HG02759 (cell line): ENCODE results near the gene AADACL4.

Experiments
- ATAC-seq: cut with Tn5 transposase; IDR thresholded peaks from one replicate; pipeline ENCODE4 v1.9.1; 2021; ENCODE audit warnings: mild to moderate bottlenecking, moderate library complexity; ENCODE audit not compliant: unreplicated experiment

Gene AADACL4

DNA sequence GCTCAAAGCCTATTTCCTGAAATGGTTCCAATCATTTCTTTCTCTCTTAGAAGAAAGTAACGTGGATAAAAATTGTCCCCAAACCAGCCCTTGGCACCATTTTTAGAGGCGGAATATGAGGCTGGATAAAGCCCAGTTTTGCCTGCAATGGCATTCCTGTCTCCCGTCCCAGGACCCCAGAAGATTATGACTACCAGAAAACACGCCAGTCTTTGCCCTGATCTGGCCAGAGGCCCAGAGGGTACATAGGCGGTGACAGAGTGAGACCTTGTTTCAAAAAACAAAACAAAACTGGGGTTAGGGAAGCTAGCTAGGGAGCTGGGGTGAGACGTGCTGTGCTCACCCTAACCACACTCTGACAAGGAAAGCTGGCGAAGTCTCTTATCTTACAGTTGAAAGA lies at the start of gene AADACL4:
Gene AADACL4 (plus strand): TSS at position 301 of the 400 bp plus-strand sequence. CDS start 462 bp downstream, outside the sequence.
- ATAC-seq, result no peak

DNA sequence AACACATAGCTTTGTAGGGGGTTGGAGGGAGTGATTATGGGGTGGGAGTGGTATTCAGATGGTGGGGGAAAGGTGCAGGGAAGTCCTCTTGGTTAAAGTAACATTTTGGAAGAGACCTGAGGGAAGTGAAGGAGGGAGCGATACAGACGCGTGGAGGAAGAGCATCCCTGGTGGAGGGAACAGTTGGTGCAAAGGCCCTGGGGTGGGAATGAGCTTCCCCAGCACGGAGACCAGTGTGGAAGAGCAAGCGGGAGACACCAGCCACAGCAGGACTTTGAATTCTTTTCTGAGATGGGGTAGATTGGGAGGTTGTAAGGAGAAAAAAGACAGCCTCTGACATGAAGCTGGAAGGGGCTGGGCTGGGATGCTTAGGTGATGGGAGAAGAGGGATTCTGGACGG lies 49.4 kb upstream of the AADACL4 start:
- no peak for ATAC-seq

DNA sequence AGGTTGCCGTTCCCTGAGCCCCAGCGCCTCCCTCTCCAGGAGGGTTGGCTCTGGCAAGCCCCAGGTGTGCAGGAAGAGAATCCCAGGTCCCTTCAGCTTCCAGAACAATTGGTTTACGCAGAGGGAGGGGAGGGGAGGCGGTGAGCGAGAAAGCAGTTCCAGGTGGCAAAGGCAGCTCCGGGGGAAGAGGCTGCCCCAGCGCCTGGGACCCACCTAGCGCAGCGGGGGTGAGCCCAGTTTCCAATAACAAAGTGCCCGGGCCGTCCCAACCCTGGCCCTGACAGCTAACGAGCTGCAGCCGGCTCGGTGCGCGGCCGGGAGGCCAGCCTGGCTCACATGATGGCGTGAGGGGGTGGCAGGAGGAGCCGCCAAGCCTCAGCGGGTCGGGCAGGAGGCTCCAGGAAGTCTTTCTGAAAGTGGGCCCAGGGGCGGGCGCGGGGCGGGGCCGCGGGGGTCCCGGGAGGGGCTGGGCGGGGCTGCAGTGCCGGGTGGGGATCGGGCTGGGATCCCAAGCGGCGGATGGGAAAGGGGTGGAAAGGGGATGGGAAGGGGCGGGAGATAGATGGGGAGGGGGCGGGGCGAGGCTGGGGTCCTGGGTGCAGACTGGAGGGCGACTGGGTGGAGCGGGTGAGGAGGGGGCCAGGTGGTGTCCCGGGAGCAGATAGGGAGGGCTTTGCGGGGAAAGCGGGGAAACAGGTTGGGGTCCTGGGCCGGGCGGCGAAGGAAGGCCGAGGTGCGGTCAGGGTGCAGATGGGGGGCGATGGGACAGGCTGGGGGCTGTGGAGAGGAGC lies 48.7 kb upstream of the AADACL4 start:
- ATAC-seq, result no peak

DNA sequence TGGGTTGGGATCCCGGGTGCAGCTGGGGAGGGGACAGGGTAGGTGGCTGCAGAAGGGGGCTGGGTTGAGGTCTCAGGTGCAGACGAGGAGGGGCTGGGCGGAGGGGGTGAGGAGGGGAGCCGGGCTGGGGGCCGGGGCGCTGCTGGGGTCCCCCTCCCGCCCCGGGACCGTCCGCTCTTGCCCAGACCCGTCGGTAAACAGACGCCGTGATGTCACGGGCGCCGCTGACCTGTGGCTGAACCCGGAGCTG lies 48.2 kb upstream of the AADACL4 start:
- ATAC-seq, result no peak

DNA sequence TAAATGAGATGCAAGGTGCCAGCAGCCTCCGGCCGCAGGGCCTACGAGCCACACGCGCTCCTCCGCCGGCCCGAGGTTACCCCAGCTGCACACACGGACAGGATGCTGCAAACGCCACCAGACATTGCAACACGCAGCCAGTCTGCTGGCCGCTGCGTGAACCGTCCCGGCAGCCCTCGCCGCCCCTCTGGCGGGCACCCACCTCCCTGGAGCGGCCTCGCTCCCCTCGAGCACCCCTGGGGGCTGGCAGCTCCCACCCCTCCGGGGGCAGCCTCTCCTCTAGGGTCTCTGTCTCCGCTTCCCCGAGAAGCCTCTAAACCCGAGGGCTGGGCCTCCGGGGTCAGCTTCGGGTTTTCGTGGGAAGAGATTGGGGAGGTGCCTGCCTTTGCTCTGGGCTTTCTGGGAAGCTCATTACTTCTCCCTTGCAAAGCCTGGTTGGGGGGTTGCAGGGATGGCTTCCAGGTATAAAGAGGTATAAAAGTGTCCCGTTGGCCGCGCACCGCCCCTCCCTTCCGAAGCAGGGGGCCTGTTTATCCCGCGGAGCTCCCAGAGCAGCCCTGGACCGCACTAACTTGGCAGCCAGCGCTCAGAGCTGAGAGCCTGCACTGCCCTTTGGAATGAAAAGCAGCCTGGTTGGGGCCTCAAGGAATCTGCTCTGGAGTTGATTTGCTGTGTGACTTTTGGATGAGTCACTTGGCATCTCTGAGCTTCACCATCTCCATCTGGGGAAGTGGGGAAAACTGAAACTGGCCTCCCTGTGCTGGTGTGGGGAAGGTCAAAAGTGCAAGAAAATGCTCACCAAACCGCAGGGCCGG lies 47.7 kb upstream of the AADACL4 start:
- peak; percentile 56 for ATAC-seq

DNA sequence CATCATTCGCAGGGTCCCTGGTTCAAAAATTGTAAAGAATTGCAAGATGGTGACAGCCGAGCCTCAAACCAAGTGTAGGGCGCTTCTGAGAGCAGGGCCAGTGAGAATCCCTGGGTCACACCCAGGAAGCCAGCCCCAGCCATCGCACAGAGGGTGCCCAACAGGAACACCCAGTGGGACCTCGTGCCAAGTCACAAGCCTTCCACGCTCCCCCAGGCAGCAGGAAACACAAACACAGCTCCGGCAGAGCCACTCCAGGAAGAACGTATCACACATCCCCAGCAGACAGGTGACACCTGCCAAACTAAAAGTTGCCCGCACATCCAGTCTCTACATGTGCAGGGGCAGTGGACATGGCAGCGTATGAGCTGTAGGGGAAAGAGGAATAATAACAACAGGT lies 46.1 kb upstream of the AADACL4 start:
- no peak for ATAC-seq

DNA sequence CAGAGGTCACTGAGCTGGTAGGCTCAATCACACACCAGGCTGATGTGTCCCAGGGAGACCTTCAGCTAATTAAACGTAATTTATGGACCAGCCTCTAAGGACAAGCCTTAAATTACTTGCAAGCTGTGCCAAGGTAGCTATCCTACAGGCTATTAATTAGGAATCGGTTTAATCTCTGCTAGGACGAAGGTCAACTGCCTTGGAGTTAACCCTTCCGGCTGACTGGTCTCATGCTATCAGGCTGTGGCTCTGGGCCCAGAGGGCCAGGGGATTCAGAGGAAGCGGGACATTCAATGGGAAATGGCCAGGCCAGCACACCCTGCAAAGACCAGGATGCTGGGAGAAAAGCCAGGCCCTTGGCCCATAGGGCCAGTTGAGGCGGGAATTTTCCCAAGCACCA lies 44.9 kb upstream of the AADACL4 start:
- ATAC-seq, result no peak

DNA sequence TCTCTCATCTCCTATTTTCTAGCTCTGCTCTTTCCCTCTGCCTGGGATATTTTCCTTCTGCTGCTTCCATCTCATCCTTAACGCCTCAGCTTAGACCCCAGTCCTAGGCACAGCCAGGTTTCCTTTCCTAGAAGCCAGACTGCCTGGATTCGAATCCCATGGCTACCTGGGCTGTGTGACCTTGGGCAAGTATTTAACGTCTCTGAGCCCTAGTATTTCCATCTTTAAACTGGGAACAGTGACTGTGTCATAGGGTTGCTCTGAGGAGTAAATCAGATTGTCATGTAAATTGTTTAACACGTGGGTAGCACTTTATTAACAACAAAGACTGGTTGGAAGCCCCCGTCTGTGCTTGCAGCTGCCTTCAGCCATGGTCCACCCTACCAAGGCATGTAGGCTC lies 44.2 kb upstream of the AADACL4 start:
- ATAC-seq, result no peak

DNA sequence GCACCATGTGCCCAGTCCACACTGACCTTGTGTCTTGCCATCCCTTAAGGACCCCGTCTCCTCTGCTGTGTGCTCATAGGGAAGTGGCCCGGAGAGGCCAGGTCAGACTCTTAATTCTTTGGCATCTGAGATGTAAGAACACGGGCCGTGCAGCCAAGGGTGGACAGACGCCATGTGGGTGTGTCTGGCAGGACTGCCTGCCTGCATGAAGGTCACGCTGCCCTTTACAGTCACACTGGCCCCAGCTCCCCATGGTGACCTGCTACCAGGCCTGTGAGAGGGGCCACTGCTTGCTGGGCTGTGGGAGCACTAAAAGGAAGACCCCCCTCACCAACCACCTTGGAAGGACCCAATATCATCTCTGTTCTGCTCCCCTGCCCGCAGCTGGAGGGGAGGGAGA lies 43.5 kb upstream of the AADACL4 start:
- no peak for ATAC-seq

DNA sequence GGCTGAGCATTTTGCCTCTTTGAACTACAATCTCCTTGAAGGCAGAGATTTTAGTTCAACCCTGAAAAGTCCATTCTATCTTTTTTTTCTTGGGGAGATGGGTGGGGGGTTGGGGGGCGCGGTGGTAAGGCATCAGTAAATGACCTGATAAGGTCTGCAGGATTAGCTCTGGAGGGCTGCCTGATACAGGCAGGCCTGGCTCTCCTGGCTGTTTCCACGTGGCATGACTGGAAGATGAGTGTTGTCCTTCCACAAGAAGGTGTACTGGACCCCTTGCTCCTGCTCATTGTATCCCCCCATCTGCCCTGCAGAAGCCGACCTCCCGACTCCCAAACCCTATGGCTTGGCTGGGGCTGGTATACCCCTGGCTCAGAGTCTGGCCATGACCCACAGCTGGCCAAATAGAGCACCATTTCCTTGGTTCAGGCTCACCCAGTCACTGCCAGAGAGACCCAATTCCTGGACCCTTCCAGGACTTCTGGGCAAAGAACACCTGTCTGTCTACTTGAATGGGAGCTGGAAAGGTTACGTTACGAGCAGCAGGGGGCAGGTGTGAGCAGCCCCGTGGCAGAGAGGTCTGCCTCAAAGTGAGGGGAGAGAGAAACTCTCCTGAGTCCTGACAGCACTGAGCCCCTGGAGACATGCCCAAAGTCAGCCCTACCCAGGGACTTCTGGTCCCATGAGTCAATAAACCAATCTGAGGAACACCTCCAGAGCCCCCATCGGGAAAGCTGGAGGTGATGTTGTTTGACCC lies 42.8 kb upstream of the AADACL4 start:
- no peak for ATAC-seq

DNA sequence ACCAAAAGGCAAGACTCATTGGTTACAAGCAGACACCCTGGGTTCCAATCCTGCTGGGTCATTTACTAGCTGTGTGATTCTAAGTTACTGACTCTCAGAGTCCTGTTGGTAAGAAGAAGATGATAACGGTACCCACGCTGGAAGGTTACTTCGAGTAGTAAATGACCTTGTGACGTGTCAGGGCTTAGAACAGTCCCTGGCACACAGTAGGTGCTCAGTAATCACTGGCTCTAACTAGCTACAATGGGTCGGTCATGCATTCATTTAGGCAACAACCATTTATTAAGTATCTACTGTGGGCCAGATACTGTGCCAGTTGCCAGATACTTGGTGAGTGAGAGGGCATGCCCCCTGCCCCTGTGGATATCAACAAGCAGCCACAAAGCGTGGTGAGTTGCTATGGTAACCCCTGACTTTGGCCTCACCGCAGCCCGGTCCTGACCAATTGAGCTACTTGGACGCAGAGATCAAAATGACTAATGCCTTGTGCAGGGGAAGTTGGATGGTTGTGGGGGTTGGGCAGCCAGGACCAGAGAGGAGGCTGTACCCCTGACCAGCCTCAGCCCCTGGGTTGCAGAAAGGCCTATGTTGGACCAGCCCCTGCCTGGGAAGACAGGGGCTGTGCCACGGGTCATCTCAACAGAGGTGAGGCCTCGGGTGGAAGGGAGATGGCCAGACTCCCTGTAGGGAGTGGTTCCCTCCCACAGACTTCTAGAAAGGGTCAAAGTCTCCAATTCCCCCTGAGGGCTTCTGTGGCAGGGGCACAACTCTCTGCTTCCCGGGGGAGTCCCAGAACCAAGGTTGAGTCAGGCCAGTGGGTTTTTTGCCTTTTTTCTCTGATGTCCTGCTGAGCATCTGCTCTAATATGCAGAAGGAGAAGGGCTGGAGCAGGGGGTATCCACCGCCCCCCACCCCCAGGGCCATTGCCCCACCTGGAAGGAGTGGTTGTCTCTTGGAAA lies 41.9 kb upstream of the AADACL4 start:
- ATAC-seq, result peak; percentile 54

DNA sequence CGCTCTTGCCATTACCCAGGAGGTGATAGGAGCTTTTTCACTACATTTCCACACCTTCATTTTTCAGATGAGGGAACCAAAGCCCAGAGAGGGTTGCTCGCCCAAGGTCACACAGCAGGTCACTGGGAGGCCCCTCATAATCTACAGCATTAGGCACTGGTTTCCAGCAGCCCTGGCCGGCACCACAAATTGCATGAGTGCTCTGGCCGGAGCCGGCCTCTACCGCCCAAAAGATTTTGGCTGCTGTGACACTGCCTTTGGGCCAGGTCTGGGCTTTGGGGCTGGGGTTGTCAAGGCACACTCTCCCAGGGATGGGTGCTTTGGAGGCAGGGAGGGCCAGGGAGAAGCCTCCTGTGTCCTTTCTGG lies 41.2 kb upstream of the AADACL4 start:
- no peak for ATAC-seq

DNA sequence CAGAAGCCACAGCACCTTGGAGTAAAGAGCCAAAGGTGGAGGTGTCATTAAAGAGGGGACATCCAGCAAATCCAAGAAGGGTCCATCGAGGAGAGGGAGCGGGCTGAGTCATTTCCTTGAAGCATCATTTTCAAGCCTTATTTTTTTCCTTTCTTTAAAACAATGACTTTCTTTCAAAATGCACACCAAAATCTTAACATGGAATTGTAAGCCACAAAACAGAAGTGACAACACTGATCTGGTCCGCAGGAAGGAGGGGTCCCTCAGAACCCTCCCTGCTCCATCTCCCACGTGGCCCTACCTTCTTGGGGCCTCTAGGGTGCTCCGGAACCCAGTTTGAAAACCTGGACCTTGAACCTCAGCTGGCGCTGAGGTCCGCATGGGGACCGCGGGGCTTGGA lies 40.7 kb upstream of the AADACL4 start:
- ATAC-seq, result no peak

DNA sequence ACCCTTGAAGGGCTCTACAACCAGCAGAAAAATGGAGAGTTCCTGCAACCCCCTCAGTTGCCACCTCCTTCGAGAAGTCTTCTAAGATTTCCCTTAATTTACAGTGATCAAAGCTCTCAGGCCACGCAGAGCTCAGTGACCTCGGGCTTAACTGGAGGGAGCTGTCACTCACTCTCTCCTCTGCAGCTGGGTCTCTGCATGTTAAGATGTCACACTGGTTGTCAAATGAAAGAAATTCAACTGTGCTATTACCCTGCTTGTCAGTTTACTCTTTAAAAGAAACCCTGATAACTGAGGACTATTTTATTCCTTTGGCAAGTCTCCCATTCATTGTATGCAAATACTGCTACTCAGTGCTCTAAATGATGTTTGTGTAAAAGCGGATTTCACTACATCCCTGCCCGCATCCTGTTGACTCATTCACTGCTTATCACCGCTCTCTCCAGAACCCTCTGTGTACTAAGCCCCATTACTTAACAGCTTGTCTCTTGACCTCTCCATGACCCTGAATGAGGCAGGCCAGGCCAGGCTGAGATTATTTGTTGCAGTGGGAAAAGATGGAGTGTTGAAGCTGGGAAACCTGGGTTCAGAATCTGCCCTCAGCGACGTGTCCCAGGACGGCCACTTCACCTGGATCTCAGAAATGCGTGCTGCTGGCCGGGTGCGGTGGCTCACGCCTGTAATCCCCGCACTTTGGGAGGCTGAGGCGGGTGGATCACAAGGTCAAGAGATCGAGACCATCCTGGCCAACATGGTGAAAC lies 39.6 kb upstream of the AADACL4 start:
- no peak for ATAC-seq

DNA sequence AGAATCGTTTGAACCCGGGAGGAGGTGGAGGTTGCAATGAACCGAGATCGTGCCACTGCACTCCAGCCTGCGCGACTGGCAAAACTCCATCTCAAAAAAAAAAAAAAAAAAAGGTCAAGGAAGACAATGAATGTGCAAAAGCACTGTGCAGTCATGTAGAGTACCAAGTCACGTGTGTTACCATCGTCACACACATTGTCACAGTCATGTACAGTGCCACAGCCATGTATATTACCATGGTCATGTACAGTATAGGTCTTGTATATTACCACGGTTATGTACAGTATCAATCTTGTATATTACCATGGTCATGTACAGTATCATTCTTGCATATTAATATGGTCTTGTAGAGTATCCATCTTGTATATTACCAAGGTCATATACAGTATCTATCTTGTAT lies 38.9 kb upstream of the AADACL4 start:
- ATAC-seq, result no peak

DNA sequence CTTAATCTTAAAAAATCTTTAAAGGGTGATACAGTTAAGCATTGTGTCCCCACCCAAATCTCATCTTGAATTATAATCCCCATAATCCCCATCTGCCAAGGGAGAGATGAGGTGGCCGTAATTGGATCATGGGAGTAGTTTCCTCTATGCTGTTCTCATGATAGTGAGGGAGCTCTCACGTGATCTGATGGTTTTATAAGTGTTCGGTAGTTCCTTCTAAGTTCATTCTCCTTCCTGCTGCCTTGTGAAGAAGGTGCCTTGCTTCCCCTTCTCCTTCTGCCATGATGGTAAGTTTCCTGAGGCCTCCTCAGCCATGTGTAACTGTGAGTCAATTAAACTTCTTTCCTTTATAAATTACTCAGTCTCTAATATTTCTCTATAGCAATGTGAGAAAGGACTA lies 36.6 kb upstream of the AADACL4 start:
- ATAC-seq, result no peak

DNA sequence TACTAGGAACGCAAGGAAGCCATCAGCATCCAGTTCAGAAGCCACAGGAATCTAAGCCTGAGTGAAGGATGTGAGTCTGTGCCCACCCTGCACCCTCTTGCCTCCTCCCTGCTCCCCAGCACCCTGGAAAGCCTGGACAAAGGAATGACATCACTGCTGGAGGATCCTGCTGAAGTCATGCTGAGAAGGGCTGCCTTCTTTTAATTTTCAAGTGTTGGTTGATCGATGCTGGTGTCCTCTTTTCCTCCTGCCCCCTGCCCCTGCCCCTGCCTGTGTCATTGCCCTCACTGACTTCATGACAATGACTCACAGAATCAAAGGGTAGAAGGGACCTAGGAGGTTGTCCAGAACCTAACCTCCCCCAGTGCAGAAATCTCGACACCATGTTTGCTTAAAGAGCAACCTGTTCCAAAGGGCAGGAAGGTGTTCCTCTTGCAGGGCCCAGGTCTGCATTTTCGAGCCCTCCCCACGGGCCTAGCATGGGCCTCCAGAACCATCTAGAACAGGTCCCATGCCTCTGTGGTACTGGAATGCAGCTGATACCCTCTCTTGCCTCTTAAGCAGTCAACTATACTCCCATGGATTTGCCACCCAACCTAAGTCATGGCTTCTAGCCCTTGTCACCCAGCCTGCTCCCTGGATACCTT lies 35.5 kb upstream of the AADACL4 start:
- no peak for ATAC-seq

DNA sequence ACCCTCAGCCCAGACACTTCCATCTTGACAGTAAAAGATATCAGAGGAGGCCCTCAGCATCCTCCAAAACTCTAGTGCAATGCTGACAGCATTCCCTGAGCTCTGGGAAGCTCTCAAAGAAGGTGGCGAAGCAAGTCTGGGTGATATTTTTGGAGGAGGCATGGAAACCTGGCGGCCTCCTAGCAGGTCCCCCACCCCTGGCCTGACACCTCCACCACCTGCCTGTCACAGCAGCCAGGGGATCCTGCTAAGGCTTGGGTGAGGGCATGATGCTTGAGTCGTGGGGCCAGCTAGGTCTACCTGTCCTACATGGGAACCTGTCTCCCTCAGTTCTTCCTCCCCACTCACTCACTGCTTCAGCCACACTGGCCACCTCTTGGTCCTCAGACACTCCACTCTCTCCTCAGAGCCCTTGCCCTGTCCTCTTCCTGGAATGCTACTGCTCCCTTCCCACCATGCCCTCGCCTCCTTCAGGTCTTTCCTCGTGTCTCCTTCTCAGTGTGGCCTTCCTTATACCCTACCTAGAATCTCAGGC lies 34.3 kb upstream of the AADACL4 start:
- ATAC-seq, result no peak

DNA sequence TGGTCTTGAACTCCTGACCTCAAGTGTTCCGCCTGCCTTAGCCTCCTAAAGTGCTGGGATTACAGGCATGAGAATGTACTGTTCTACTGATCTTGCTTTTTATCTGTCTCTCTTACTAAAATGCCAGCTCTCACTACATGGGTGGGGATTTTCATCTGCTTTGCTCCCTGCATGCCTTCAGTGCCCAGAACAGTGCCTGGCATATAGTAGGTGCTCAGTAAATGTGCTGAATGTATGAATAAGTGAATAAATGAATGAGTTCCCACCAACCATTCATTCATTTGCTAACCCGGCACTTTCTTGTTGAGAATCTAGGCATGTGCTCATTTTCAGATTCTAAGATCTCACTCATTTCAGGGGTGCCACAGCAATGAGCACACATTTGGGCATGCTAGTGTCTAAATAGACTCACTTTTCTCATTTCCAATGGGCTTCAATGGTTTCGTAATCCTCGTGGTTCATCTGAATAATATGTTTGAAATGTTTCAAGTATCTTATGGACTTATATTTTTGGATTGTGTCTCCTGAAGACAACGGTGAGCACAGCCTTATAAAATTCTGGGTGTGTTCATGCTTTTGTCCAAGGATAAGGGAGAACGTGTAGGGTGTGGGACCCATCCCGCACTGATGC lies 33.5 kb upstream of the AADACL4 start:
- ATAC-seq, result no peak
